Suprapubic skin (tissue), 4 donors: ENCODE measurements around the gene ART4. TPM values are rescaled to one million over a fixed set of nuclear protein-coding genes. Genes with fewer than 3 reads are reported as not detected.

ENCODE experiments used
- DNase-seq, 2 donors: peaks; one replicate each; pipeline ENCODE4 v3.0.0-alpha.2; 2019; ENCODE audit warnings: low spot score in 2 of 2
- H3K27ac ChIP-seq: fragments of 200-600 bp; sonication (generic); one replicate; pipeline ENCODE4 v1.5.1; 2019
- H3K27me3 ChIP-seq: fragments of 200-600 bp; sonication (generic); one replicate; pipeline ENCODE4 v1.5.1; 2019
- H3K36me3 ChIP-seq: fragments of 200-600 bp; sonication (generic); one replicate; pipeline ENCODE4 v1.5.1; 2019
- H3K4me1 ChIP-seq: fragments of 200-600 bp; sonication (generic); one replicate; pipeline ENCODE4 v1.5.1; 2019
- H3K4me3 ChIP-seq: fragments of 200-600 bp; sonication (generic); one replicate; pipeline ENCODE4 v1.5.1; 2019; ENCODE audit warnings: mild to moderate bottlenecking
- H3K9me3 ChIP-seq: fragments of 200-600 bp; sonication (generic); one replicate; pipeline ENCODE4 v1.5.1; 2019
- EP300 ChIP-seq: sonication (generic); formaldehyde crosslinking; IDR thresholded peaks from one replicate; pipeline ENCODE4 v1.6.1; 2017; ENCODE audit warnings: antibody characterized with exemption
- POLR2A ChIP-seq, 2 donors: fragments of 450-650 bp; IDR thresholded peaks; one replicate each; pipeline ENCODE4 v1.6.1; 2017; ENCODE audit warnings: antibody characterized with exemption in 2 of 2, mild to moderate bottlenecking in 2 of 2, moderate library complexity in 2 of 2
- POLR2AphosphoS5 ChIP-seq, 3 donors: sonication (generic); formaldehyde crosslinking; IDR thresholded peaks; one replicate each; pipeline ENCODE4 v1.6.1; 2017; ENCODE audit warnings: antibody characterized with exemption in 3 of 3
- WGBS: methylation state at CpG from one replicate; pipeline ENCODE4 v1.1.5; 2018; 5-methylcytosine and 5-hydroxymethylcytosine counted together
- total RNA-seq, 4 donors: library from RNA; depleted of rRNA; stranded (reverse); fragments of >200 nt; gene quantifications; one replicate each; pipeline ENCODE4 v1.1.0, GENCODE V29; 2016
- TF ChIP-seq, protein P1 (sequence below), 2 donors: fragments of 200-600 bp in 1 of 2; fragments of 450-650 bp in 1 of 2; sonication (generic) in 1 of 2; IDR thresholded peaks; one replicate each; pipeline ENCODE4 v1.5.1; 2016 to 2019; ENCODE audit warnings: antibody characterized with exemption in 2 of 2, mild to moderate bottlenecking in 1 of 2, moderate library complexity in 1 of 2

Gene ART4
- total RNA-seq, 4 donors from 2014 or later = 0.17 to 1.3 (median 0.42) TPM; not detected in 1

DNA sequence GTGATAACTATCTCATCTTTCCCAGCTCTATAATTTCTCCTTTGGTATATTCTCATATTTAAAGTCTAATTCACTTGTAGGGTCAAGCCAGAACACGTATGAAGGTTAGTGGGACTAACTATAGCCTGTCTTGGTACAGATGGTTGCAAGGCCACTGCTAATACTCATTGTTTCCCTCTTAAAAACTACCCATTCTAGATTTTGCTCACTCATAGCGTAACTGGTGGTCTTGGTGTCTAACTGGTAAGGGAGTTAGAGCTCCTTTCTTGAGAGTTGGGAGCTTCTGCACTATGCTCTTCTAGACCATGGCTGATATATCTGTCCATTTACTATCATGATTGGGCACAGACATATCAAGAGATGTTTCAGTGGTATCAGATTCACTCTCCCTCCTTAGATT, 33.5 kb upstream of the ART4 start:
- Histone ChIP-seq H3K27ac (no peak overlapping the region), H3K27me3 (no peaks in the 10 kb centered on the region), H3K36me3 (no peaks in the 10 kb centered on the region), H3K9me3 (no peaks in the 10 kb centered on the region), H3K4me1 (no peaks in the 10 kb centered on the region), H3K4me3 (no peak overlapping the region)
- DNase-seq = no peak
- TF ChIP-seq POLR2A (IDR thresholded peaks at IDR 0.05) = no peak
- TF ChIP-seq, protein P1, sequence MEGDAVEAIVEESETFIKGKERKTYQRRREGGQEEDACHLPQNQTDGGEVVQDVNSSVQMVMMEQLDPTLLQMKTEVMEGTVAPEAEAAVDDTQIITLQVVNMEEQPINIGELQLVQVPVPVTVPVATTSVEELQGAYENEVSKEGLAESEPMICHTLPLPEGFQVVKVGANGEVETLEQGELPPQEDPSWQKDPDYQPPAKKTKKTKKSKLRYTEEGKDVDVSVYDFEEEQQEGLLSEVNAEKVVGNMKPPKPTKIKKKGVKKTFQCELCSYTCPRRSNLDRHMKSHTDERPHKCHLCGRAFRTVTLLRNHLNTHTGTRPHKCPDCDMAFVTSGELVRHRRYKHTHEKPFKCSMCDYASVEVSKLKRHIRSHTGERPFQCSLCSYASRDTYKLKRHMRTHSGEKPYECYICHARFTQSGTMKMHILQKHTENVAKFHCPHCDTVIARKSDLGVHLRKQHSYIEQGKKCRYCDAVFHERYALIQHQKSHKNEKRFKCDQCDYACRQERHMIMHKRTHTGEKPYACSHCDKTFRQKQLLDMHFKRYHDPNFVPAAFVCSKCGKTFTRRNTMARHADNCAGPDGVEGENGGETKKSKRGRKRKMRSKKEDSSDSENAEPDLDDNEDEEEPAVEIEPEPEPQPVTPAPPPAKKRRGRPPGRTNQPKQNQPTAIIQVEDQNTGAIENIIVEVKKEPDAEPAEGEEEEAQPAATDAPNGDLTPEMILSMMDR (IDR thresholded peaks at IDR 0.05) = no peak
- no peak for TF ChIP-seq POLR2AphosphoS5 (IDR thresholded peaks at IDR 0.05)
- no peak for TF ChIP-seq EP300
- WGBS = 64% methylated on average over 2 of the region's 2 CpGs

DNA sequence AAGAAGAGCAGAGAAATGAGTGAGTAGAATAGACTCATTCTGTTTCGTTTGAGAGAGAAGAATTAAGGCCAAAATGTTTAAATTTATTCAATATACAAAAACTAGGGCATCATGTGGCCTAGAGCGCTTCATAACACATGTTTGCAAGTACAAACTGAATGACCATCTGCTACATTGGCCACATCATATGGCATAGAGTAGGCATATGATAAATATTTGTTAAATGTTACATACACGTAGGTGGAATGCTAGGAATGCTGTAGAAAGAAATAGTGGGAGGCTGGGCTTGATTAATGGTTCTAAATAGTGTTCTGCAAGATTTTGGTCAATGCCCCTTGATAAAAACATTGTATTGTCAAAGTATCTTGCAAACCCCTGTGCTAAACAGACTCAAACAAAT, 31.6 kb upstream of the ART4 start:
- H3K36me3 ChIP-seq = no peaks in the 10 kb centered on the region
- no peak for DNase-seq
- no peak overlapping the region for H3K27ac ChIP-seq
- no peaks in the 10 kb centered on the region for H3K9me3 ChIP-seq
- H3K27me3 ChIP-seq = no peaks in the 10 kb centered on the region
- H3K4me3 ChIP-seq = no peak overlapping the region
- TF ChIP-seq, protein P1 (IDR thresholded peaks at IDR 0.05) = no peak
- TF ChIP-seq POLR2A (IDR thresholded peaks at IDR 0.05) (no peak), POLR2AphosphoS5 (IDR thresholded peaks at IDR 0.05) (no peak), EP300 (no peak)
- 72% methylated on average over 3 of the region's 3 CpGs for WGBS
- no peaks in the 10 kb centered on the region for H3K4me1 ChIP-seq

DNA sequence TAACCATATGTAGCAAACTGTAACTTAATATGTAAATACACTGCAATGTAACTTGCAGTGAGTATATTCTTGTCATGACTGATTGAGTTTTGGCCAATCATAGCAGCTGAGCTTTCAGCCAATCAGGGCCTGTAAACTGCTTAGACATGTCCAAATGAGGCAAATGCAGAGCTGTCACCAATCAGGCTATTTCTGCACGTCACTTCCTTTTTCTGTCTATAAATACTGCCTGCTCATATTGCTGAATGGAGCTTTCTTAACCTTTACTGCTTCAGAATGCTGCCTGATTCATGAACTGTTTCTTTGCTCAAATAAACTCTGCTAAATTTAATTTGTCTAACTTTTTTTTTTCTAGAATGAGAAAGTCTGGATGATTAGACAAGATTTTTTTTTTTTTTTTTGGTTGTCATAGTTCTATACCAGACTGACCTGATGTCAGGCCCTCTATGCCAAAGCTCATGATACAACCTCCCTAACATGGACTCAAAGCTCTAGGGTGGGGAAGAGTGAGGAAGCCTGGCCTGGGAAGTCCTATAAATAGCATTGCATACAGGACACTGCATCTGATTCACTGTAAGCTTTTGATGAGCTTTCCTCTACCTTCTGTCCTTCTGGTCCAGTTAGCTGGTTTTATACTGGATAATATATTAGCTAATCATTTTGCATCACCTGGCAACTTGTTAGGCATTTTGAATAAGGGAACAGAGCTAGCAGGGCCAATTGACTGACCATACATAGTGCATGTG, 30.3 kb upstream of the ART4 start:
- Histone ChIP-seq H3K36me3 (no peaks in the 10 kb centered on the region), H3K27me3 (no peaks in the 10 kb centered on the region), H3K9me3 (no peaks in the 10 kb centered on the region), H3K4me3 (no peak overlapping the region), H3K4me1 (no peaks in the 10 kb centered on the region), H3K27ac (no peak overlapping the region)
- DNase-seq = no peak
- WGBS = 70% methylated on average over 1 of the region's 1 CpG
- TF ChIP-seq POLR2AphosphoS5 (IDR thresholded peaks at IDR 0.05) (no peak), POLR2A (IDR thresholded peaks at IDR 0.05) (no peak), EP300 (no peak)
- TF ChIP-seq, protein P1 (IDR thresholded peaks at IDR 0.05) = no peak

DNA sequence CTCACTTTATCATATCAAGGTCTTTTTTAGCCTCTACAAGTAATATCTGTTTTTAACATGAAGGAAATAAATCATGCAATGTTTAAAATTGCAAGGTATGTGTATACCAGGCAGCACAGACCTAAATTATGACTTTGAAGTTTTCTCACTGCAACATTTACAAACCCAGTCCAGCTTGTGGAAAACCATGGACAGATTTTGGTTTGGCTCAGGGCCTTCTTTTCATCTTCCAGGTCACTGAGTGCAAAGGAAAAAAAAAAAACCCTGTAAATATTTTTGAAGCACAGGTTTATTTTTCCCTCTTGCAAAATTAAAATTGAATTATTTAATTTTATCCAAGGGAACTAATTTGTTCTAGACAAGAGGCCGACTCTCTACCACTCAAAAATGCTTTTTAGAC, 28.6 kb upstream of the ART4 start:
- TF ChIP-seq EP300 = no peak
- no peak for TF ChIP-seq POLR2A (IDR thresholded peaks at IDR 0.05)
- TF ChIP-seq, protein P1 (IDR thresholded peaks at IDR 0.05) = no peak
- TF ChIP-seq POLR2AphosphoS5 (IDR thresholded peaks at IDR 0.05) = no peak
- DNase-seq = no peak
- no peaks in the 10 kb centered on the region for H3K9me3 ChIP-seq
- no peaks in the 10 kb centered on the region for H3K36me3 ChIP-seq
- H3K4me3 ChIP-seq = no peak overlapping the region
- no peaks in the 10 kb centered on the region for H3K4me1 ChIP-seq
- no peaks in the 10 kb centered on the region for H3K27me3 ChIP-seq
- no peak overlapping the region for H3K27ac ChIP-seq
- 93% methylated on average over 1 of the region's 1 CpG for WGBS

DNA sequence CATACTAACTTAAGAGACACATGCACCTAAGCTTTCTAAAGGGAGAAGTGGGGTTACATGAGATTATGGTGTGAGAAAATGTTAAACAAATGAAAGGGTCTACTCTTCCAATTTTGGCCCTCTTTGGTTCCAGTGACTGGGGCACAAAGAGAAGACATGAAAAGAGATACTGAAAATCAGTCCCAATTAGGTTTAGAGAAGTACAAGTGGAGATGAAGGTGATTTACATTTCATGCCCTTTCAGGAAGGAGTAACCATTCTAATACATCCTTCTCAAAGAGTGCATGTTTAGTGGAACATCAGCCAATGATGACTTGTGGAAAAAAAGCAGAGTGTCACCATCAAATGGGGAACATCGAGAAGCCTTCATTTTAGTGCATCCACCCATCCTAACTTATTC, 27.9 kb upstream of the ART4 start:
- no peak for DNase-seq
- TF ChIP-seq EP300 = no peak
- no peak for TF ChIP-seq POLR2AphosphoS5 (IDR thresholded peaks at IDR 0.05)
- no peak for TF ChIP-seq POLR2A (IDR thresholded peaks at IDR 0.05)
- TF ChIP-seq, protein P1 (IDR thresholded peaks at IDR 0.05) = no peak
- no peaks in the 10 kb centered on the region for H3K27me3 ChIP-seq
- no peak overlapping the region for H3K27ac ChIP-seq
- H3K4me3 ChIP-seq = no peak overlapping the region
- H3K36me3 ChIP-seq = no peaks in the 10 kb centered on the region
- H3K9me3 ChIP-seq = no peaks in the 10 kb centered on the region
- no peaks in the 10 kb centered on the region for H3K4me1 ChIP-seq
- WGBS = 83% methylated on average over 1 of the region's 1 CpG
